ENCODE results near the gene GPSM1. TPM values are rescaled to one million over a fixed set of nuclear protein-coding genes. Genes with fewer than 3 reads are reported as not detected.

GPSM1 gene
- total RNA-seq, 1 donor from 2014 or later: 6.2 TPM

DNA sequence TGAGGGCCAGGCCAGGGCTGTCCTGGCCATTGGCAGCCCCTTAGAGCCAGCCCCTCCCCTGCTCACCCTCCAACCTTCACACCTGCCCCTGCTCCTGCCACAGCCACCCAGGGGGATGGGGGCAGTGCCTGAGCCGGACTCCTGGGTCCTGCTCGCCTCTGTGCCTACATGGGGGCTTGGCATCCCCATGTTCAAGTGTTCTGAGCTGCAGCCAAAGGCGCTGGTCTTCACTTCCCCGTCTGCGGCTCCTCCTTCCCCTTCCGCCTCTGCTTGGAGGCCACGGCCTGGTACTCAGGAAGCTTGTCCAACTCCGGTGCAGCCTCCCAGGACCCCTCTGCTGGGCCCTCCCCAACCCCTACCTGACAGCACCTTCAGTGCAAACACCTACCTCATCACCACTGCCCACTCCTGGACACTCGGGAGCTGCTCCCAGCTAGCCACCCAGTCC lies 38.5 kb downstream of the GPSM1 start:
- H3K4me3 Mint-ChIP-seq: peak overlapping the region; percentile 64

GRCh38 chr9:136366826-136367225 lies 39.5 kb downstream of the GPSM1 start:
- no peak overlapping the region for H3K9ac ChIP-seq
- H3K27me3 ChIP-seq: no peaks in the 10 kb centered on the region
- H3K79me2 ChIP-seq (ENCODE audit: low read depth): no peaks in the 10 kb centered on the region
- H3K9me3 ChIP-seq (ENCODE audit: low read depth): no peaks in the 10 kb centered on the region
- no peak overlapping the region for H2AFZ ChIP-seq (replicated peaks)
- Mint-ChIP-seq H3K9me3 (no peaks in the 10 kb centered on the region), H3K36me3 (no peaks in the 10 kb centered on the region), H3K4me1 (peaks cover 4% of the 10 kb centered on the region), H3K4me3 (no peak overlapping the region), H3K27me3 (ENCODE audit: insufficient read depth, low read depth) (peaks cover 3% of the 10 kb centered on the region), H3K27ac (no peak overlapping the region)
- no peaks in the 10 kb centered on the region for H3F3A ChIP-seq (ENCODE audit: low read depth)
- no peaks in the 10 kb centered on the region for H3K36me3 ChIP-seq
- no peak overlapping the region for H3K4me3 ChIP-seq
- no peak overlapping the region for H3K4me2 ChIP-seq
- no peaks in the 10 kb centered on the region for H3K4me1 ChIP-seq
- no peak for DNase-seq (ENCODE audit: low spot score)
- no peak overlapping the region for H3K27ac ChIP-seq
- H4K20me1 ChIP-seq (ENCODE audit: low read depth): peaks cover 10% of the 10 kb centered on the region
- TF ChIP-seq EZH2phosphoT487 (IDR thresholded peaks at IDR 0.05) (no peak), CTCF (IDR thresholded peaks at IDR 0.05) (no peak), EZH2 (IDR thresholded peaks at IDR 0.05) (no peak)

More for the DNA sequence above, 38.5 kb downstream of the GPSM1 start:
- no peak overlapping the region for H2AFZ ChIP-seq (replicated peaks)
- H3K27me3 ChIP-seq: no peaks in the 10 kb centered on the region
- H3K9me3 ChIP-seq (ENCODE audit: low read depth): no peaks in the 10 kb centered on the region
- peaks cover 3% of the 10 kb centered on the region for H3K27me3 Mint-ChIP-seq (ENCODE audit: insufficient read depth, low read depth)
- no peaks in the 10 kb centered on the region for H3K9me3 Mint-ChIP-seq
- H3K36me3 ChIP-seq: no peaks in the 10 kb centered on the region
- H3K4me1 Mint-ChIP-seq: peaks cover 4% of the 10 kb centered on the region
- no peak overlapping the region for H3K4me3 ChIP-seq
- H3K4me2 ChIP-seq: no peak overlapping the region
- DNase-seq (ENCODE audit: low spot score): no peak
- H4K20me1 ChIP-seq (ENCODE audit: low read depth): peaks cover 10% of the 10 kb centered on the region
- no peak overlapping the region for H3K27ac ChIP-seq
- no peaks in the 10 kb centered on the region for H3K4me1 ChIP-seq
- no peaks in the 10 kb centered on the region for H3K36me3 Mint-ChIP-seq
- no peak overlapping the region for H3K9ac ChIP-seq
- TF ChIP-seq EZH2 (IDR thresholded peaks at IDR 0.05) (no peak), CTCF (IDR thresholded peaks at IDR 0.05) (no peak), EZH2phosphoT487 (IDR thresholded peaks at IDR 0.05) (no peak)
- peak overlapping the region; percentile 29 for H3K27ac Mint-ChIP-seq
- no peaks in the 10 kb centered on the region for H3K79me2 ChIP-seq (ENCODE audit: low read depth)
- no peaks in the 10 kb centered on the region for H3F3A ChIP-seq (ENCODE audit: low read depth)

DNA sequence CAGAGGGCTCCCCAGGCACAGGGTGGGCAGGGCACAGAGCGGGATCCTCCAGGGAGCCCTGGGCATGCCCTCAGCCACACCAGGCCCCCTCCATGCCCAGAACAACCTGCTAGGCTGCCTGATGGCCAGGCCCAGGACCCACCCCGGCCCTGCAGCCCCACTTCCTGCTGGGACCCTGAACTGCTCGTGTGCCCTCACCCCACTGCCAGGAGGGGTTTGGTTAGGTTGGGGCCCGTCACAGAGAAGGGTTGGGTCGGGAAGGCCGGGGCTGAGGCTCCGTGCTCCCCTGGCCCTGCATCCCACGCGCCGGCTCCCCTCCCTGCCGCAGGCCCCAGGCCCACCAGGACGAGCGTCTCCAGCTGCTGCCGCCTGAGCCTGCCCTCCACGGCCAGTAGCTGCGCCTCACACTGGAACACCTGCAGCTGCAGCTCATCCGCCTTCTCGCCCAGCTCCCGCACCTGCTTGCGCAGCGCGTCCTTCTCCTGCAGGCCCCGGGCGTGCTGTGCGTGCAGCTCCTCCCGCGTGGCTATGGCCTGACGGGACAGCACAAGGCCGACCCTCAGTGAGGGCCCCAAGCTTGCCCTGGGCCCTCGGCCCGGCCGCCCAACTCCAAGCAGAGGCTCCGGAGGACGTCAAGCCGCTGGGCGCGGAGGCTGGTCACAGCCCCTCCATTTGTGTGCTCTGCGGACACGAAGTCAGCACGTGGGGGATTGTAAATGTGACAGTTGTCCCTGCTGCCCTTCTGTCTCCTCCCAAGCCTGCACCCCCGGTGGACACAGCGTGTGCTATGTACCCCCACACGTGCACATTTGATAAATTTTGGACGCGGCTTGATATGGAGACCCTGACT lies 40.2 kb downstream of the GPSM1 start:
- H3K36me3 ChIP-seq: no peaks in the 10 kb centered on the region
- no peak overlapping the region for H3K9ac ChIP-seq
- H3K27me3 Mint-ChIP-seq (ENCODE audit: insufficient read depth, low read depth): peaks cover 3% of the 10 kb centered on the region
- no peak overlapping the region for H3K4me3 Mint-ChIP-seq
- no peaks in the 10 kb centered on the region for H3K4me1 ChIP-seq
- no peak overlapping the region for H3K27ac Mint-ChIP-seq
- H4K20me1 ChIP-seq (ENCODE audit: low read depth): peaks cover 7% of the 10 kb centered on the region
- no peak overlapping the region for H3K27ac ChIP-seq
- H3K36me3 Mint-ChIP-seq: no peaks in the 10 kb centered on the region
- H3K27me3 ChIP-seq: no peaks in the 10 kb centered on the region
- no peak overlapping the region for H2AFZ ChIP-seq (replicated peaks)
- H3K4me3 ChIP-seq: no peak overlapping the region
- DNase-seq (ENCODE audit: low spot score): no peak
- H3K79me2 ChIP-seq (ENCODE audit: low read depth): no peaks in the 10 kb centered on the region
- H3K9me3 Mint-ChIP-seq: no peaks in the 10 kb centered on the region
- no peak overlapping the region for H3K4me2 ChIP-seq
- TF ChIP-seq EZH2 (IDR thresholded peaks at IDR 0.05): no peak
- TF ChIP-seq CTCF (IDR thresholded peaks at IDR 0.05): no peak
- no peak for TF ChIP-seq EZH2phosphoT487 (IDR thresholded peaks at IDR 0.05)
- no peaks in the 10 kb centered on the region for H3K9me3 ChIP-seq (ENCODE audit: low read depth)
- no peaks in the 10 kb centered on the region for H3F3A ChIP-seq (ENCODE audit: low read depth)
- peaks cover 3% of the 10 kb centered on the region for H3K4me1 Mint-ChIP-seq
